AG04450 (cell line): ENCODE measurements around the gene MRPL9. TPM values are rescaled to one million over a fixed set of nuclear protein-coding genes. Genes with fewer than 3 reads are reported as not detected.

Experiments
- CTCF ChIA-PET: fragments of 300-600, 350-600 bp; formaldehyde crosslinking; extraction: SDS; loops from one replicate; lab custom pipeline; 2022; ENCODE audit warnings: antibody characterized with exemption, inconsistent platforms; lab: Charles Lee
- POLR2A ChIA-PET: fragments of 350-600 bp; formaldehyde crosslinking; extraction: SDS; loops from one replicate; lab custom pipeline; 2021; ENCODE audit warnings: antibody characterized with exemption, inconsistent platforms; lab: Yijun Ruan, JAX
- DNase-seq: peaks from one replicate; pipeline ENCODE4 v3.0.0-alpha.2; 2011; ENCODE audit warnings: low read depth, low spot score
- H3K27ac ChIP-seq: one replicate; pipeline ENCODE4 v1.5.1; 2012; ENCODE audit warnings: low read depth, low read length, control low read depth
- H3K27me3 ChIP-seq: one replicate; pipeline ENCODE4 v1.6.0; 2012; ENCODE audit warnings: low read length; ENCODE audit not compliant: control insufficient read depth, insufficient read depth
- H3K4me3 ChIP-seq: 2 replicates; pipeline ENCODE4 v1.5.1; 2011; ENCODE audit warnings: mild to moderate bottlenecking, low read depth, low read length, control low read depth
- H3K9me3 ChIP-seq: 2 replicates; pipeline ENCODE4 v1.5.1; 2012; ENCODE audit warnings: low read length; ENCODE audit not compliant: control insufficient read depth, insufficient read depth
- CTCF ChIP-seq: IDR thresholded peaks from 2 replicates; pipeline ENCODE4 v1.5.1; 2011; ENCODE audit warnings: low read depth, low read length, control low read depth, inconsistent platforms
- polyA plus RNA-seq: library from polyadenylated mRNA; depleted of rRNA; stranded (reverse); fragments of >200 nt; gene quantifications from 2 replicates; pipeline ENCODE4 v1.2.3, GENCODE V29; 2011

Gene MRPL9
- polyA plus RNA-seq, 1 experiment, result 93.4 TPM

GRCh38 chr1:151799179-151800022, 36.1 kb upstream of the MRPL9 start:
- H3K27me3 ChIP-seq, result peaks cover 60% of the 10 kb centered on the region
- CTCF ChIA-PET, result no interaction called here
- DNase-seq, result no peak
- H3K27ac ChIP-seq, result no peak overlapping the region
- no peak for TF ChIP-seq CTCF
- H3K4me3 ChIP-seq, result no peak overlapping the region
- H3K9me3 ChIP-seq, result no peaks in the 10 kb centered on the region; the same call in 1 of the 2 replicates
- POLR2A ChIA-PET, result no interaction called here

GRCh38 chr1:151798571-151798970, 35.3 kb upstream of the MRPL9 start:
- no peak for TF ChIP-seq CTCF
- POLR2A ChIA-PET, result no interaction called here
- CTCF ChIA-PET, result no interaction called here
- Histone ChIP-seq H3K9me3 (no peaks in the 10 kb centered on the region; the same call in 1 of the 2 replicates), H3K27ac (no peak overlapping the region), H3K27me3 (peaks cover 54% of the 10 kb centered on the region), H3K4me3 (no peak overlapping the region)
- DNase-seq, result no peak

GRCh38 chr1:151790940-151791651, 27.8 kb upstream of the MRPL9 start:
- ChIA-PET POLR2A (no interaction called here), CTCF (no interaction called here)
- TF ChIP-seq CTCF, result no peak
- Histone ChIP-seq H3K27me3 (peaks cover 15% of the 10 kb centered on the region), H3K4me3 (peak overlapping the region; percentile 73), H3K27ac (no peak overlapping the region), H3K9me3 (no peaks in the 10 kb centered on the region)
- no peak for DNase-seq

- ChIA-PET CTCF (interaction anchor here (0.6 to 0.7 kb wide), 2 partner anchors 10 to 56 kb away, joined by 3 read pairs; no protein-coding TSS in a partner anchor), POLR2A (no interaction called here)
- peak; percentile 38 for TF ChIP-seq CTCF
- Histone ChIP-seq H3K4me3 (peak within 1 kb of the TSS; percentile 73), H3K9me3 (no peaks in the 10 kb centered on the region), H3K27me3 (peaks cover 15% of the 10 kb centered on the region), H3K27ac (no peak within 1 kb of the TSS)
- DNase-seq, result peak; percentile 98
Observed at GRCh38 chr1:151790071-151790939, 27.0 kb upstream of the MRPL9 start, which contains the start of gene TDRKH. Gene TDRKH, minus strand, starts transcription at chr1:151790500. Its CDS starts 7,478 bp downstream, at chr1:151783022.
